ENCODE results near the gene GADD45GIP1.
"Not testable (repeated sequence)": the region's sequence is repeated elsewhere in the genome, so short reads cannot be mapped to it uniquely, and the experiment has no call there.

GADD45GIP1 gene

GRCh38 chr19:12938779-12939601 is 18.0 kb downstream of the GADD45GIP1 start:
- DNase-seq: no peak

DNA sequence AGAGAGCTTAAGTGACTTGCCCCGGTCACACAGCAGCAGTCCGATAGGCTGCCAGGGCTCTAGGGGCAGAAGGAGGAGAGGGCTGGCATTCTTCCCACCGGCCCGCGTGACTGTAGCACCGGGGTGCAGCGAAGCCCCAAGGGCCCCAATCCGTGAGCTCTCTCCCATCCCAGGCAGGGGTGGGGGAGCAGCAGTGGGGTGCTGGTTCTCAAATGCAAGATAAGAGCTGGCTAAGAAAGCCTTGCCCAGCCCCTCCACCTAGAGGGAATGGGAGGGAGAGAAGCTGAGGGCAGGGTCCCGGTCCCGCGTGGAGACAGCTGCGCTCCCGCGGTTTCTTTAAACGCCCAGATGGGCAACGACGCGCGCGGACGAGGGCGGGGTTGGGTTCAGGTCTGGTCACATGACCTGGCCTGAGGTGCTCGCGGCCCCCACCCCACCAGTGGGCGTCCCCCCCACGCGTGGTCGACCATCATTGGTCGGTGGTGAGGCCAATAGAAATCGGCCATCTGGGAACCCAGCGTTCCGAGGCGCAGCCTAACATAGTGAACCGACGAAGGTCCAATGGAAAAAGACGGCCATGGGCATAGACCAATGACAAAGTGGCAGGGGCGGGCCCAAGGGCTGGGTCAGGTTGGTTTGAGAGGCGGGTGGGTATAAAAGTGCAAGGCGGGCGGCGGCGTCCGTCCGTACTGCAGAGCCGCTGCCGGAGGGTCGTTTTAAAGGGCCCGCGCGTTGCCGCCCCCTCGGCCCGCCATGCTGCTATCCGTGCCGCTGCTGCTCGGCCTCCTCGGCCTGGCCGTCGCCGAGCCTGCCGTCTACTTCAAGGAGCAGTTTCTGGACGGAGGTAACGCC is 18.9 kb downstream of the GADD45GIP1 start, which contains the start of gene CALR:
Gene CALR, plus strand, starts transcription at position 683 of the 852 bp plus-strand sequence. Its CDS starts 71 bp downstream, at position 754.
- DNase-seq: peak; percentile 96

- no peak for DNase-seq
Observed at GRCh38 chr19:12937093-12937926, 19.7 kb downstream of the GADD45GIP1 start.

DNA sequence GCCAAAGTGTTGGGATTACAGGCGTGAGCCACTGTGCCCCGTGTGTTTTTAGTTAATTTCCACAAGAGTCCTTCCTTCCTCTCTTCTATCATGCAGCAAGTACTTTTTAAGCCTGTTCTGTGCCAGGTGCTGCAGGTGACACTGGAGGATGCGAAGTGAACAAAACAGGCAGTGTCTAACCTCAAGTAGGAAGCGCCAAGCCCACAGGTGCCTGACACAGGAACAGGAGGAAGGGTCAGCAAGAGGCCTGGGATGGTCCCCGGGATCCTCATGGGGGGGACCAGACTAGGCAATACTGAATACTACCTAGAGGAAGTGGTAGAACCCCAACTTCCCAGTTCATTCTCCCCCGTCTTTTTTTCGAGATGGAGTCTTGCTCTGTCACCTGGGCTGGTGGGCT is 20.4 kb downstream of the GADD45GIP1 start:
- no peak for DNase-seq

GRCh38 chr19:12935071-12935470 is 22.0 kb downstream of the GADD45GIP1 start:
- DNase-seq: no peak

GRCh38 chr19:12933287-12934072 is 23.5 kb downstream of the GADD45GIP1 start, which contains the start of gene FARSA:
TSS of gene FARSA (minus strand) at chr19:12933711. CDS start at chr19:12933696, 15 bp downstream.
- DNase-seq: peak; percentile 73

DNA sequence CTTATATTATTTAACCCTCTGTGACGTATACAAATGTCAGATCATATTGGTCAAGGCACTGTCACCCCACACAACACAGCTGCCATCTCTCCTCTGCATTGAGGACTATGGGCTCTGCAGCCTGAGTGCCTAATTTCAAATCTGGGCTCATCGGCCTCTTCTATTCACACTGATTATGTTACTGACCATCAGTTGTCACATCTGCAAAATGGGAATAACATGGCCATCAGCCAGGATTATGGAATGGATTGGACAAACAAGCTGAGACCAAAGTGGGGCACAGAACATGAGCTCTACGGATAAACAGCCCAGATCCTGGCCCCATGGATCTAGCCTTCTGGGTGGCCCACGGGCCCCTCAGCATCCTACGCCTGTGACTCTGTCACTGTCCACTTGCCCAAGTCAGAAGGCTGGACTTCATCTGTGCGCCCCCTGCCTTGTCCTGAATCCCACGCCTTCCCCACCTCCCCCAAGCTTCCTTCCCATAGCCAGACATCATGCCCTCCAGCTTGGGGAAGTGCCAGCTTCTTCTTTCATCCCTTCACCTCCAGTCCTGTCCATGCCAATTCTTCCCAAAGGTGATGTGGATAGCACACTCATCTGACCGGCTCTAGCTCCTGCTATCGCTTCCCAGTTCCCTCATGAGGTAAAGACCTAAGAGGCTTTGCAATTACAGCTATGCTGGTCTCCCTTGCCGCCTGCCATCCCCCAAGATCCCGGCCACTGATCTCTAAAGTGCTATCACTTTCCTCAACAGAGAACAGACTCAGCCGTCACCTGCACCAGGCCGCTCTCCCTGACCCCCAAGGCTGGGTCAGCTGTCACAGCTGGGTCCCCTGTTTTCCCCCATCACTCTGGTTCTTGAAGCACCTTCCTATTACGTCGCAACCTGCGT is 24.4 kb downstream of the GADD45GIP1 start:
- DNase-seq: no peak

GRCh38 chr19:12930002-12930645 is 26.9 kb downstream of the GADD45GIP1 start:
- DNase-seq: no peak

- DNase-seq: no peak
Observed at GRCh38 chr19:12924621-12925310, 32.3 kb downstream of the GADD45GIP1 start.

- DNase-seq: no peak
Observed at GRCh38 chr19:12922959-12923358, 34.1 kb downstream of the GADD45GIP1 start.

GRCh38 chr19:12921047-12921446 is 36.0 kb downstream of the GADD45GIP1 start:
- DNase-seq: no peak

GRCh38 chr19:12918253-12918652 is 38.8 kb downstream of the GADD45GIP1 start:
- no peak for DNase-seq

DNA sequence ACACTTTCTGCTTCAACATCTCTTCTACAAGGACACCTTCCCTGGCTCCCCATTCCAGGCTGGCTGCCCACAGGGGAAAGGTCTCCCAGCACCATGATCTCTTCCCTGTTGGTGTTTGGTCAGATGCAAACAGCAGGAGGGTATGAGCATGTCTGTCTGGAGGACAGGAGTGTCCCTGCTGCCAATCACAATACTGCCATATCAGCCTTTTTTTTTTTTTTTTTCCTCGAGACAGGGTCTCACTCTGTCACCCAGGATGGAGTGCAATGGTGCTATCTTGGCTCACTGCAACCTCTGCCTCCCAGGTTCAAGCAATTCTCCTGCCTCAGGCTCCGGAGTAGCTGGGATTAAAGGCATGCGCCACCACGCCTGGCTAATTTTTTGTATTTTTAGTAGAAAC is 41.2 kb downstream of the GADD45GIP1 start:
- DNase-seq: not testable (repeated sequence)

DNA sequence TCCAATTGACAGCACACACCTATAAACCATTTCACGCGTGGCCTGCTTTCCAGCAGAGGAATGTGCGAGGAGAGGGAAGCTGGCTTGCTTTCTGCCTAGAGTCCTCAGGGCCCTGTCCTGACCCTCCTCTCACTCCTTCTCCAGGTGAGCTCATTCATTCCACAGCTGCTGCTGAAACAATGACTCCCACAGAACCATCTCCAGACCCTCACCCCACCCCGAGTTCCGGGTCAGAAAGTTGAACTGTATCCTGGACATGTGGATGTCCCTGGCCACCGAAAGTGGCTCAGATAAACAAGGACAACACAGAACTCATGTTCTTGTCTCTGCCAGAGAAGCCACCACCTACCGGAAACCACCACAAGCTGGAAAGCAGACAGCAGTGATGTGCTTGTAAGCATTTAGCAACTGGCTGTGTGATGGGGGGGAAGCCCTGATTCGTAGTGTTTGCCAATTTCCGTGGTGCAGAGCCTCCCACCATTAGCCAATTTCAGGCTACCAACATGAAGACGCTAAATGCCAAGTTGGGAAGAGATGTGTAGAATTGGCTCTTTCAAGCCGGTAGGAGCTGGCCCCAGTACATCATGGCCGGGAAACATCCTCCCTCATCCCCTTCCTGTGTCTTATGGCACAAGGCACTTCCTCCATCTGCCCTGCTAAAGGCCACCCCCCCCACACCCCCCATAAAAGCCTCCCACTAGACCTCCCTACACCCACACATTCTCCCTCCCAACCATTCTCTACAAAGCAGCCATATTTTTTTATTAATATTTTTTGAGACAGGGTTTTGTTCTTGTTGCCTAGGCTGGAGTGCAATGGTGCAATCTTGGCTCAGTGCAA is 43.0 kb downstream of the GADD45GIP1 start:
- DNase-seq: no peak

DNA sequence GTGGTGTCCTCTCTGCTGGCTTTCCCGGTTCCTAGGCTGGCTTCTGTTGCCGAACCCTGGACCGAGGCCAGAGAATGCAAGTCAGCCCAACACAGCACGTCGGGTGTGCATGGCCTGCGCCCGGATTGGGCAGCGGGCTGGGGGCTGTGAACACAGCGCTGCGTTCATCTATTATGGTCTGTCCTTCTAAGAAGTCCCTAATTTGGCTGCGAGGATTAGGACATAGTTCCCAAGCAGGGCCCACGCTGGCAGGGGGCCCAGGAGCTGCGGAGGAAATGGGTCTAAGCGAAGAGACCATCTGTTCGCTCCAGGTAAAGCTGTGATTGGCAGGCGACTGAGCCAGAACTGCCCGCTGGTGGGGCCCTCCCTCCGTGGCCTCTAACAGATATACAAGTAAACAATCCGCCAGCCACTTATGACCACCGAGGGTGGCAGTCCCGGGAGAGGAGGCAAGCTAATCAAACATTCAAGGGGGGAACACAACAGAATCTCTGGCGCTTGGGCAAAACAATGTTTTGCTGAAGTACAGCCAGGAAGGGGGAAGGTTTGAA is 43.9 kb downstream of the GADD45GIP1 start:
- no peak for DNase-seq

GRCh38 chr19:12912571-12912970 is 44.5 kb downstream of the GADD45GIP1 start:
- DNase-seq: no peak

GRCh38 chr19:12907166-12907565 is 49.9 kb downstream of the GADD45GIP1 start:
- no peak for DNase-seq
